ENCODE data around the gene SLC9A8.

GRCh38 chr20:49851231-49851705 is 38.6 kb downstream of the SLC9A8 start:
- TF ChIP-seq CTCF (IDR thresholded peaks at IDR 0.05) (no peak), POLR2A (IDR thresholded peaks at IDR 0.05) (no peak)
